ENCODE results near the gene MARCHF11. TPM values are rescaled to one million over a fixed set of nuclear protein-coding genes. Genes with fewer than 3 reads are reported as not detected.

The MARCHF11 gene
- total RNA-seq, 1 donor from 2014 or later: not detected

- no peak for TF ChIP-seq CTCF (IDR thresholded peaks at IDR 0.05)
- intact Hi-C loops (cut with DNase I): no loop called here
- H3K9me3 ChIP-seq: no peaks in the 10 kb centered on the region
- H3K4me3 ChIP-seq: no peak overlapping the region
- ATAC-seq (no peak), DNase-seq (no peak)
- H3K36me3 ChIP-seq: no peaks in the 10 kb centered on the region
- H3K27me3 ChIP-seq (ENCODE audit: low read depth): no peaks in the 10 kb centered on the region
- H3K27ac ChIP-seq: no peak overlapping the region
- no peaks in the 10 kb centered on the region for H3K4me1 ChIP-seq
These were observed 26.7 kb downstream of the MARCHF11 start for GRCh38 chr5:16152601-16153568.

DNA sequence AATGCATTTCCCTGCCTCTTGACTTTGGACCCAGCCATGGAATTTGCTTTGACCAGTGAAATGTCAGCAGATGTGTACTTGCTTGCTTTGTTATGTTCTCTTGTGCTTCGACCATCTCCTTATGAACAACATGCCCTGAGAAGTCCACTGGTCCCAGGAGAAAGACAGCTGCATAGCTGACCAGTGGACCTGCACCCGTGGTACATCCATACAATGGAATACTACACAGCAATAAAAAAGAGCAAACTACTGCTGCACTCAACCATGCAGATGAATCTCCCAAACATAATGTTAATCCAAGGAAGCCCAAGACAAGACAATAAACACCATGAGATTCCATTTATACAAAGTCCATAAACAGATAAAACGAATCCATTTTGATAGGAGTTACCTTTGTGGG is 30.0 kb downstream of the MARCHF11 start:
- no peak for ATAC-seq

GRCh38 chr5:16147179-16147900 is 32.3 kb downstream of the MARCHF11 start:
- intact Hi-C loops (cut with DNase I): no loop called here
- H3K27ac ChIP-seq: no peak overlapping the region
- no peak for TF ChIP-seq CTCF (IDR thresholded peaks at IDR 0.05)
- no peak for ATAC-seq
- H3K27me3 ChIP-seq (ENCODE audit: low read depth): no peaks in the 10 kb centered on the region
- DNase-seq: no peak
- no peaks in the 10 kb centered on the region for H3K9me3 ChIP-seq
- H3K36me3 ChIP-seq: no peaks in the 10 kb centered on the region
- no peak overlapping the region for H3K4me3 ChIP-seq
- H3K4me1 ChIP-seq: no peaks in the 10 kb centered on the region

More for the DNA sequence above, 30.0 kb downstream of the MARCHF11 start:
- no peak overlapping the region for H3K4me3 ChIP-seq
- no peaks in the 10 kb centered on the region for H3K36me3 ChIP-seq
- H3K4me1 ChIP-seq: no peaks in the 10 kb centered on the region
- intact Hi-C loops (cut with DNase I): no loop called here
- H3K27ac ChIP-seq: no peak overlapping the region
- no peak for DNase-seq
- TF ChIP-seq CTCF (IDR thresholded peaks at IDR 0.05): no peak
- no peaks in the 10 kb centered on the region for H3K27me3 ChIP-seq (ENCODE audit: low read depth)
- H3K9me3 ChIP-seq: no peaks in the 10 kb centered on the region

GRCh38 chr5:16144416-16144815 is 35.2 kb downstream of the MARCHF11 start:
- DNase-seq (no peak), ATAC-seq (no peak)
- no peaks in the 10 kb centered on the region for H3K27me3 ChIP-seq (ENCODE audit: low read depth)
- no peaks in the 10 kb centered on the region for H3K36me3 ChIP-seq
- H3K9me3 ChIP-seq: no peaks in the 10 kb centered on the region
- TF ChIP-seq CTCF (IDR thresholded peaks at IDR 0.05): no peak
- H3K4me3 ChIP-seq: no peak overlapping the region
- H3K27ac ChIP-seq: no peak overlapping the region
- intact Hi-C loops (cut with DNase I): no loop called here
- no peaks in the 10 kb centered on the region for H3K4me1 ChIP-seq

GRCh38 chr5:16143361-16144049 is 36.1 kb downstream of the MARCHF11 start:
- H3K36me3 ChIP-seq: no peaks in the 10 kb centered on the region
- TF ChIP-seq CTCF (IDR thresholded peaks at IDR 0.05): no peak
- intact Hi-C loops (cut with DNase I): no loop called here
- H3K27ac ChIP-seq: no peak overlapping the region
- DNase-seq (no peak), ATAC-seq (peak in 1 of 2 donors; percentile 39)
- H3K9me3 ChIP-seq: no peaks in the 10 kb centered on the region
- H3K4me1 ChIP-seq: no peaks in the 10 kb centered on the region
- H3K27me3 ChIP-seq (ENCODE audit: low read depth): no peaks in the 10 kb centered on the region
- H3K4me3 ChIP-seq: no peak overlapping the region

All from lower lobe of right lung (tissue), 2 donors.